ENCODE results near the gene TMEM182.

TMEM182 gene

GRCh38 chr2:102806250-102806837 lies 44.5 kb downstream of the TMEM182 start:
- H3K9me3 ChIP-seq (ENCODE audit: control insufficient read depth, insufficient read depth, low read length): peaks cover 2% of the 10 kb centered on the region
- H3K27me3 ChIP-seq (ENCODE audit: control insufficient read depth, insufficient read depth, low read length): no peaks in the 10 kb centered on the region
- no peak overlapping the region for H3K4me3 ChIP-seq (ENCODE audit: low read depth, low read length)
- no peaks in the 10 kb centered on the region for H3K4me1 ChIP-seq (ENCODE audit: control insufficient read depth, insufficient read depth, low read length)
- H3K9ac ChIP-seq (ENCODE audit: low read depth, low read length): no peak overlapping the region
- no peaks in the 10 kb centered on the region for H3K36me3 ChIP-seq (ENCODE audit: control insufficient read depth, insufficient read depth, low read length)

- no peaks in the 10 kb centered on the region for H3K9me3 ChIP-seq (ENCODE audit: control insufficient read depth, insufficient read depth, low read length)
- H3K9ac ChIP-seq (ENCODE audit: low read depth, low read length): no peak overlapping the region
- no peaks in the 10 kb centered on the region for H3K27me3 ChIP-seq (ENCODE audit: control insufficient read depth, insufficient read depth, low read length)
- no peaks in the 10 kb centered on the region for H3K36me3 ChIP-seq (ENCODE audit: control insufficient read depth, insufficient read depth, low read length)
- H3K4me3 ChIP-seq (ENCODE audit: low read depth, low read length): no peak overlapping the region
- no peaks in the 10 kb centered on the region for H3K4me1 ChIP-seq (ENCODE audit: control insufficient read depth, insufficient read depth, low read length)
Measured at GRCh38 chr2:102809291-102810189, 47.7 kb downstream of the TMEM182 start.

- Histone ChIP-seq H3K36me3 (ENCODE audit: control insufficient read depth, insufficient read depth, low read length) (no peaks in the 10 kb centered on the region), H3K9ac (ENCODE audit: low read depth, low read length) (no peak overlapping the region), H3K4me3 (ENCODE audit: low read depth, low read length) (no peak overlapping the region), H3K4me1 (ENCODE audit: control insufficient read depth, insufficient read depth, low read length) (no peaks in the 10 kb centered on the region), H3K27me3 (ENCODE audit: control insufficient read depth, insufficient read depth, low read length) (no peaks in the 10 kb centered on the region), H3K9me3 (ENCODE audit: control insufficient read depth, insufficient read depth, low read length) (no peaks in the 10 kb centered on the region)
Measured at GRCh38 chr2:102815285-102815684, 53.5 kb downstream of the TMEM182 start.

GRCh38 chr2:102826904-102827303 lies 65.1 kb downstream of the TMEM182 start:
- H3K36me3 ChIP-seq (ENCODE audit: control insufficient read depth, insufficient read depth, low read length): no peaks in the 10 kb centered on the region
- H3K27me3 ChIP-seq (ENCODE audit: control insufficient read depth, insufficient read depth, low read length): no peaks in the 10 kb centered on the region
- no peak overlapping the region for H3K9ac ChIP-seq (ENCODE audit: low read depth, low read length)
- H3K9me3 ChIP-seq (ENCODE audit: control insufficient read depth, insufficient read depth, low read length): no peaks in the 10 kb centered on the region
- no peak overlapping the region for H3K4me3 ChIP-seq (ENCODE audit: low read depth, low read length)
- no peaks in the 10 kb centered on the region for H3K4me1 ChIP-seq (ENCODE audit: control insufficient read depth, insufficient read depth, low read length)

- H3K9ac ChIP-seq (ENCODE audit: low read depth, low read length): no peak overlapping the region
- no peaks in the 10 kb centered on the region for H3K27me3 ChIP-seq (ENCODE audit: control insufficient read depth, insufficient read depth, low read length)
Measured at GRCh38 chr2:102832789-102833188, 71.0 kb downstream of the TMEM182 start.

GRCh38 chr2:102834523-102835273 lies 72.9 kb downstream of the TMEM182 start:
- no peak overlapping the region for H3K9ac ChIP-seq (ENCODE audit: low read depth, low read length)
- peaks cover 2% of the 10 kb centered on the region for H3K4me1 ChIP-seq (ENCODE audit: control insufficient read depth, insufficient read depth, low read length)
- H3K9me3 ChIP-seq (ENCODE audit: control insufficient read depth, insufficient read depth, low read length): no peaks in the 10 kb centered on the region
- H3K27me3 ChIP-seq (ENCODE audit: control insufficient read depth, insufficient read depth, low read length): no peaks in the 10 kb centered on the region
- H3K4me3 ChIP-seq (ENCODE audit: low read depth, low read length): no peak overlapping the region
- no peaks in the 10 kb centered on the region for H3K36me3 ChIP-seq (ENCODE audit: control insufficient read depth, insufficient read depth, low read length)

More at GRCh38 chr2:102832789-102833188, 71.0 kb downstream of the TMEM182 start:
- Histone ChIP-seq H3K9me3 (ENCODE audit: control insufficient read depth, insufficient read depth, low read length) (no peaks in the 10 kb centered on the region), H3K36me3 (ENCODE audit: control insufficient read depth, insufficient read depth, low read length) (no peaks in the 10 kb centered on the region), H3K4me1 (ENCODE audit: control insufficient read depth, insufficient read depth, low read length) (no peaks in the 10 kb centered on the region), H3K4me3 (ENCODE audit: low read depth, low read length) (no peak overlapping the region)

GRCh38 chr2:102837626-102838198 lies 75.9 kb downstream of the TMEM182 start:
- H3K27me3 ChIP-seq (ENCODE audit: control insufficient read depth, insufficient read depth, low read length): no peaks in the 10 kb centered on the region
- H3K4me1 ChIP-seq (ENCODE audit: control insufficient read depth, insufficient read depth, low read length): peaks cover 4% of the 10 kb centered on the region
- no peaks in the 10 kb centered on the region for H3K9me3 ChIP-seq (ENCODE audit: control insufficient read depth, insufficient read depth, low read length)
- no peak overlapping the region for H3K9ac ChIP-seq (ENCODE audit: low read depth, low read length)
- H3K4me3 ChIP-seq (ENCODE audit: low read depth, low read length): no peak overlapping the region
- H3K36me3 ChIP-seq (ENCODE audit: control insufficient read depth, insufficient read depth, low read length): no peaks in the 10 kb centered on the region

GRCh38 chr2:102839668-102840388 lies 78.0 kb downstream of the TMEM182 start:
- H3K27me3 ChIP-seq (ENCODE audit: control insufficient read depth, insufficient read depth, low read length): no peaks in the 10 kb centered on the region
- H3K4me3 ChIP-seq (ENCODE audit: low read depth, low read length): no peak overlapping the region
- peaks cover 4% of the 10 kb centered on the region for H3K4me1 ChIP-seq (ENCODE audit: control insufficient read depth, insufficient read depth, low read length)
- no peak overlapping the region for H3K9ac ChIP-seq (ENCODE audit: low read depth, low read length)
- no peaks in the 10 kb centered on the region for H3K36me3 ChIP-seq (ENCODE audit: control insufficient read depth, insufficient read depth, low read length)
- H3K9me3 ChIP-seq (ENCODE audit: control insufficient read depth, insufficient read depth, low read length): no peaks in the 10 kb centered on the region

- no peak overlapping the region for H3K4me3 ChIP-seq (ENCODE audit: low read depth, low read length)
- no peaks in the 10 kb centered on the region for H3K36me3 ChIP-seq (ENCODE audit: control insufficient read depth, insufficient read depth, low read length)
- peaks cover 4% of the 10 kb centered on the region for H3K4me1 ChIP-seq (ENCODE audit: control insufficient read depth, insufficient read depth, low read length)
- no peaks in the 10 kb centered on the region for H3K27me3 ChIP-seq (ENCODE audit: control insufficient read depth, insufficient read depth, low read length)
- no peak overlapping the region for H3K9ac ChIP-seq (ENCODE audit: low read depth, low read length)
- H3K9me3 ChIP-seq (ENCODE audit: control insufficient read depth, insufficient read depth, low read length): no peaks in the 10 kb centered on the region
Measured at GRCh38 chr2:102841107-102841840, 79.4 kb downstream of the TMEM182 start.

GRCh38 chr2:102843764-102844443 lies 82.1 kb downstream of the TMEM182 start:
- H3K9me3 ChIP-seq (ENCODE audit: control insufficient read depth, insufficient read depth, low read length): no peaks in the 10 kb centered on the region
- no peak overlapping the region for H3K9ac ChIP-seq (ENCODE audit: low read depth, low read length)
- no peak overlapping the region for H3K4me3 ChIP-seq (ENCODE audit: low read depth, low read length)
- no peaks in the 10 kb centered on the region for H3K27me3 ChIP-seq (ENCODE audit: control insufficient read depth, insufficient read depth, low read length)
- H3K36me3 ChIP-seq (ENCODE audit: control insufficient read depth, insufficient read depth, low read length): no peaks in the 10 kb centered on the region
- peaks cover 4% of the 10 kb centered on the region for H3K4me1 ChIP-seq (ENCODE audit: control insufficient read depth, insufficient read depth, low read length)
